ENCODE measurements around the gene TENT5C. TPM values are rescaled to one million over a fixed set of nuclear protein-coding genes. Genes with fewer than 3 reads are reported as not detected.

The TENT5C gene
- total RNA-seq, 2 donors from 2014 or later = 5.4 to 6.9 TPM

GRCh38 chr1:117610036-117610435, 4.2 kb downstream of the TENT5C start:
- H3K27ac ChIP-seq = peak overlapping the region in 1 of 2 donors; percentile 30

GRCh38 chr1:117611121-117611601, 5.3 kb downstream of the TENT5C start:
- ATAC-seq (ENCODE audit: insufficient number of reproducible peaks, low FRiP score, low read depth) = no peak
- H3K27me3 ChIP-seq (replicated peaks; ENCODE audit: insufficient read depth) = no peaks in the 10 kb centered on the region
- no peaks in the 10 kb centered on the region for H3K9me3 ChIP-seq
- H3K27ac ChIP-seq = no peak overlapping the region
- no peak for DNase-seq (ENCODE audit: low spot score)
- no peak for TF ChIP-seq CTCF (IDR thresholded peaks at IDR 0.05)
- no peaks in the 10 kb centered on the region for H3K36me3 ChIP-seq
- H3K4me3 ChIP-seq = no peak overlapping the region
- H3K4me1 ChIP-seq (ENCODE audit: control insufficient read depth in 1 of 2, low read depth in 2 of 2) = peaks cover 27 to 62% of the 10 kb centered on the region in 2 donors

More at GRCh38 chr1:117610036-117610435, 4.2 kb downstream of the TENT5C start:
- Histone ChIP-seq H3K9me3 (no peaks in the 10 kb centered on the region), H3K36me3 (no peaks in the 10 kb centered on the region), H3K4me3 (no peak overlapping the region), H3K27me3 (replicated peaks; ENCODE audit: insufficient read depth) (no peaks in the 10 kb centered on the region), H3K4me1 (ENCODE audit: control insufficient read depth in 1 of 2, low read depth in 2 of 2) (peaks cover 27 to 64% of the 10 kb centered on the region in 2 donors)
- DNase-seq (ENCODE audit: low spot score) = no peak
- ATAC-seq (ENCODE audit: insufficient number of reproducible peaks, low FRiP score, low read depth) = no peak
- no peak for TF ChIP-seq CTCF (IDR thresholded peaks at IDR 0.05)

GRCh38 chr1:117611894-117612483, 6.1 kb downstream of the TENT5C start:
- no peak overlapping the region for H3K27ac ChIP-seq
- DNase-seq (ENCODE audit: low spot score) (no peak), ATAC-seq (ENCODE audit: insufficient number of reproducible peaks, low FRiP score, low read depth) (no peak)
- TF ChIP-seq CTCF (IDR thresholded peaks at IDR 0.05) = no peak
- H3K36me3 ChIP-seq = no peaks in the 10 kb centered on the region
- H3K4me1 ChIP-seq (ENCODE audit: control insufficient read depth in 1 of 2, low read depth in 2 of 2) = peaks cover 27 to 62% of the 10 kb centered on the region in 2 donors
- H3K9me3 ChIP-seq = no peaks in the 10 kb centered on the region
- no peaks in the 10 kb centered on the region for H3K27me3 ChIP-seq (replicated peaks; ENCODE audit: insufficient read depth)
- no peak overlapping the region for H3K4me3 ChIP-seq

GRCh38 chr1:117612517-117613248, 6.8 kb downstream of the TENT5C start:
- Histone ChIP-seq H3K27ac (peak overlapping the region in 1 of 2 donors; percentile 6), H3K4me1 (ENCODE audit: control insufficient read depth in 1 of 2, low read depth in 2 of 2) (peaks cover 22 to 59% of the 10 kb centered on the region in 2 donors), H3K9me3 (no peaks in the 10 kb centered on the region), H3K36me3 (no peaks in the 10 kb centered on the region), H3K27me3 (replicated peaks; ENCODE audit: insufficient read depth) (no peaks in the 10 kb centered on the region), H3K4me3 (no peak overlapping the region)
- ATAC-seq (ENCODE audit: insufficient number of reproducible peaks, low FRiP score, low read depth) (no peak), DNase-seq (ENCODE audit: low spot score) (no peak)
- no peak for TF ChIP-seq CTCF (IDR thresholded peaks at IDR 0.05)

- peak overlapping the region; percentile 6 to 24 for H3K27ac ChIP-seq
- peaks cover 18 to 51% of the 10 kb centered on the region in 2 donors for H3K4me1 ChIP-seq (ENCODE audit: control insufficient read depth in 1 of 2, low read depth in 2 of 2)
Measured at GRCh38 chr1:117613249-117613968, 7.6 kb downstream of the TENT5C start.

More at GRCh38 chr1:117613249-117613968, 7.6 kb downstream of the TENT5C start:
- no peak overlapping the region for H3K4me3 ChIP-seq
- H3K27me3 ChIP-seq (replicated peaks; ENCODE audit: insufficient read depth) = no peaks in the 10 kb centered on the region
- no peak for DNase-seq (ENCODE audit: low spot score)
- no peak for ATAC-seq (ENCODE audit: insufficient number of reproducible peaks, low FRiP score, low read depth)
- TF ChIP-seq CTCF (IDR thresholded peaks at IDR 0.05) = no peak
- no peaks in the 10 kb centered on the region for H3K9me3 ChIP-seq
- H3K36me3 ChIP-seq = no peaks in the 10 kb centered on the region

Data from thoracic aorta (tissue), 2 donors.